H9 (cell line): ENCODE results near the gene MRPS33. TPM values are rescaled to one million over a fixed set of nuclear protein-coding genes. Genes with fewer than 3 reads are reported as not detected.

ENCODE experiments used
- DNase-seq: peaks from one replicate; pipeline ENCODE4 v3.0.0-alpha.2; 2017
- H2AFZ ChIP-seq: one replicate; pipeline ENCODE4 v1.6.1; 2013; ENCODE audit warnings: mild to moderate bottlenecking, low read length, control low read depth, moderate library complexity
- H2AK5ac ChIP-seq: 2 replicates; pipeline ENCODE4 v1.6.1; 2013; ENCODE audit warnings: low read length, control low read depth, mixed read lengths; ENCODE audit not compliant: insufficient read length
- H2BK120ac ChIP-seq: one replicate; pipeline ENCODE4 v1.6.1; 2013; ENCODE audit warnings: low read depth, mild to moderate bottlenecking, low read length, control low read depth, inconsistent platforms; ENCODE audit not compliant: poor library complexity, severe bottlenecking
- H2BK12ac ChIP-seq: 2 replicates; pipeline ENCODE4 v1.6.1; 2013; ENCODE audit warnings: low read length, control low read depth, mixed read lengths, low read depth; ENCODE audit not compliant: insufficient read length
- H2BK15ac ChIP-seq: 2 replicates; pipeline ENCODE4 v1.6.1; 2013; ENCODE audit warnings: low read depth, low read length, control low read depth
- H2BK20ac ChIP-seq: one replicate; pipeline ENCODE4 v1.6.1; 2013; ENCODE audit warnings: low read depth, mild to moderate bottlenecking, low read length, control low read depth, inconsistent platforms; ENCODE audit not compliant: poor library complexity, severe bottlenecking
- H2BK5ac ChIP-seq: 2 replicates; pipeline ENCODE4 v1.6.1; 2013; ENCODE audit warnings: low read length, control low read depth, mixed read lengths; ENCODE audit not compliant: insufficient read length
- H3K14ac ChIP-seq: 2 replicates; pipeline ENCODE4 v1.6.1; 2013; ENCODE audit warnings: low read length, control low read depth; ENCODE audit not compliant: insufficient read depth
- H3K18ac ChIP-seq: 2 replicates; pipeline ENCODE4 v1.6.1; 2013; ENCODE audit warnings: low read depth, mild to moderate bottlenecking, mixed read lengths, low read length, control low read depth; ENCODE audit not compliant: insufficient read length
- H3K23ac ChIP-seq: 2 replicates; pipeline ENCODE4 v1.6.1; 2013; ENCODE audit warnings: low read length, control low read depth, mixed read lengths, low read depth; ENCODE audit not compliant: insufficient read length
- H3K23me2 ChIP-seq: 2 replicates; pipeline ENCODE4 v1.6.1; 2013; ENCODE audit warnings: low read depth, mild to moderate bottlenecking, mixed read lengths, low read length, control low read depth; ENCODE audit not compliant: insufficient read length, poor library complexity, severe bottlenecking
- H3K27ac ChIP-seq: 2 replicates; pipeline ENCODE4 v1.5.1; 2013; ENCODE audit warnings: low read length, control low read depth, mixed read lengths, low read depth; ENCODE audit not compliant: insufficient read length
- H3K27me3 ChIP-seq: 2 replicates; pipeline ENCODE4 v1.6.1; 2013; ENCODE audit warnings: low read length, control low read depth, inconsistent platforms; ENCODE audit not compliant: insufficient read depth
- H3K4ac ChIP-seq: 2 replicates; pipeline ENCODE4 v1.6.1; 2013; ENCODE audit warnings: low read depth, mild to moderate bottlenecking, control low read depth, inconsistent platforms, low read length, moderate library complexity
- H3K4me1 ChIP-seq: 2 replicates; pipeline ENCODE4 v1.6.1; 2013; ENCODE audit warnings: low read length, control low read depth, inconsistent platforms; ENCODE audit not compliant: insufficient read depth
- H3K4me2 ChIP-seq: 2 replicates; pipeline ENCODE4 v1.6.1; 2013; ENCODE audit warnings: low read length, control low read depth, mixed read lengths; ENCODE audit not compliant: insufficient read length, insufficient read depth
- H3K56ac ChIP-seq: 2 replicates; pipeline ENCODE4 v1.6.1; 2013; ENCODE audit warnings: low read depth, mild to moderate bottlenecking, mixed read lengths, low read length, control low read depth; ENCODE audit not compliant: insufficient read length
- H3K79me1 ChIP-seq: 2 replicates; pipeline ENCODE4 v1.6.1; 2013; ENCODE audit warnings: low read depth, mild to moderate bottlenecking, moderate library complexity, low read length, control low read depth, inconsistent platforms; ENCODE audit not compliant: insufficient read depth, poor library complexity, severe bottlenecking
- H3K79me2 ChIP-seq: 2 replicates; pipeline ENCODE4 v1.6.1; 2013; ENCODE audit warnings: low read length, control low read depth, inconsistent platforms; ENCODE audit not compliant: insufficient read depth
- H3K9ac ChIP-seq: 2 replicates; pipeline ENCODE4 v1.6.1; 2013; ENCODE audit warnings: low read length, control low read depth, mixed read lengths; ENCODE audit not compliant: insufficient read length; ENCODE audit errors: extremely low read depth
- H3K9me3 ChIP-seq: one replicate; pipeline ENCODE4 v1.6.1; 2013; ENCODE audit warnings: low read depth, low read length, inconsistent platforms; ENCODE audit not compliant: control insufficient read depth
- H3T11ph ChIP-seq: one replicate; pipeline ENCODE4 v1.6.1; 2013; ENCODE audit warnings: mild to moderate bottlenecking, low read length, control low read depth, inconsistent platforms
- H4K20me1 ChIP-seq: one replicate; pipeline ENCODE4 v1.6.1; 2013; ENCODE audit not compliant: control insufficient read depth, insufficient read length, insufficient read depth
- H4K5ac ChIP-seq: 2 replicates; pipeline ENCODE4 v1.6.1; 2013; ENCODE audit warnings: low read depth, mild to moderate bottlenecking, mixed read lengths, low read length, control low read depth; ENCODE audit not compliant: insufficient read length
- H4K8ac ChIP-seq: replicated peaks from 2 replicates; pipeline ENCODE4 v1.6.1; 2013; ENCODE audit warnings: low read length, control low read depth, mixed read lengths, low read depth; ENCODE audit not compliant: insufficient read length
- H4K91ac ChIP-seq: 2 replicates; pipeline ENCODE4 v1.6.1; 2013; ENCODE audit warnings: low read depth, mild to moderate bottlenecking, moderate library complexity, mixed read lengths, low read length, control low read depth; ENCODE audit not compliant: insufficient read length
- H3K27ac Mint-ChIP-seq, 3 experiments: 2 replicates in 2 of 3; 3 replicates in 1 of 3; pipeline ENCODE4 v1.8.0; 2020 to 2021; ENCODE audit warnings: mixed read lengths in 3 of 3, mild to moderate bottlenecking in 1 of 3, moderate library complexity in 1 of 3
- H3K27me3 Mint-ChIP-seq: 2 replicates; pipeline ENCODE4 v1.8.0; 2021; ENCODE audit warnings: low read depth, mild to moderate bottlenecking, moderate library complexity, mixed read lengths
- H3K36me3 Mint-ChIP-seq, 3 experiments: 2 replicates in 2 of 3; 3 replicates in 1 of 3; pipeline ENCODE4 v1.8.0; 2020 to 2021; ENCODE audit warnings: low read depth in 3 of 3, mixed read lengths in 3 of 3; ENCODE audit not compliant: insufficient read depth in 1 of 3
- H3K4me1 Mint-ChIP-seq, 2 experiments: 2 replicates each; pipeline ENCODE4 v1.8.0; 2020; ENCODE audit warnings: mixed read lengths in 2 of 2
- H3K4me3 Mint-ChIP-seq, 2 experiments: 2 replicates in 1 of 2; 3 replicates in 1 of 2; pipeline ENCODE4 v1.8.0; 2020 to 2021; ENCODE audit warnings: mild to moderate bottlenecking in 2 of 2, mixed read lengths in 2 of 2, moderate library complexity in 1 of 2
- H3K9me3 Mint-ChIP-seq, 2 experiments: 2 replicates in 1 of 2; 3 replicates in 1 of 2; pipeline ENCODE4 v1.8.0; 2020; ENCODE audit warnings: mild to moderate bottlenecking in 2 of 2, mixed read lengths in 2 of 2, moderate library complexity in 1 of 2
- total RNA-seq: library from RNA; stranded (reverse); gene quantifications from 2 replicates; pipeline ENCODE4 v1.2.1, GENCODE V29; 2021
- TF ChIP-seq, protein P1 (sequence below): fragments of 200-600 bp; sonication (generic); conservative IDR thresholded peaks from 3 replicates; pipeline ENCODE4 v1.8.0; 2021; ENCODE audit warnings: antibody characterized with exemption, mild to moderate bottlenecking

MRPS33 gene
- total RNA-seq, 1 experiment from 2014 or later, result 64.2 TPM

DNA sequence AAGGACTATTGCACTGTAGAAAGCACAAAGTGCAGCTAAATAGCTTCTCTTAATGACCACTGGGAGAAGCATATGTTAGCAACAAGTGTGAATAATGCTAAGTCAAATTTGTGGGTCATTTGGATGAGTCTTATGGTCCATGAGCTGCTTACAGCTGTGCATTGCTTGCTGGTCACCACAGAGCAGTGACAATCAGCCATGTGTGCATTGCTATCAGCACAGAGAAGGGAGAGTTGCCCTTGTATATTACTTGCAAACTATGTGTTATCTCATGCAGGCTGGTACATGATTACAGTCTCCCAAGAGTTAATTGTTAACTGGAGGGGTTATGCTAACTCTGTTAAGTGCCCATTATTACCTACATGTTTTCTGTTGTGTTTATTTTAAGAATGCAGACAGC is 25.7 kb downstream of the MRPS33 start:
- Histone ChIP-seq H3K18ac (no peak overlapping the region), H2BK20ac (no peak overlapping the region), H3K27ac (no peak overlapping the region), H2BK5ac (no peak overlapping the region), H3K79me1 (no peaks in the 10 kb centered on the region), H3K23me2 (no peaks in the 10 kb centered on the region), H3K27me3 (no peaks in the 10 kb centered on the region), H4K5ac (no peak overlapping the region), H3K56ac (no peak overlapping the region), H3K4me2 (no peak overlapping the region), H2BK120ac (no peak overlapping the region), H4K8ac (no peak overlapping the region), H3K9me3 (no peaks in the 10 kb centered on the region), H2BK15ac (no peak overlapping the region), H3K4me1 (no peaks in the 10 kb centered on the region), H2BK12ac (no peak overlapping the region), H3K9ac (no peak overlapping the region), H4K91ac (no peak overlapping the region), H4K20me1 (no peaks in the 10 kb centered on the region), H3K14ac (no peak overlapping the region), H3K79me2 (no peaks in the 10 kb centered on the region), H3K4ac (no peak overlapping the region), H3T11ph (no peak overlapping the region), H2AK5ac (no peak overlapping the region), H3K23ac (no peak overlapping the region), H2AFZ (no peak overlapping the region)
- Mint-ChIP-seq H3K36me3 (no peaks in the 10 kb centered on the region), H3K4me3 (no peak overlapping the region), H3K4me1 (no peaks in the 10 kb centered on the region), H3K27ac (no peak overlapping the region), H3K9me3 (peaks cover 0 to 4% of the 10 kb centered on the region in 2 experiments; a peak in 3 of 5 replicates), H3K27me3 (no peaks in the 10 kb centered on the region; the same call in 1 of the 2 replicates)
- TF ChIP-seq, protein P1, sequence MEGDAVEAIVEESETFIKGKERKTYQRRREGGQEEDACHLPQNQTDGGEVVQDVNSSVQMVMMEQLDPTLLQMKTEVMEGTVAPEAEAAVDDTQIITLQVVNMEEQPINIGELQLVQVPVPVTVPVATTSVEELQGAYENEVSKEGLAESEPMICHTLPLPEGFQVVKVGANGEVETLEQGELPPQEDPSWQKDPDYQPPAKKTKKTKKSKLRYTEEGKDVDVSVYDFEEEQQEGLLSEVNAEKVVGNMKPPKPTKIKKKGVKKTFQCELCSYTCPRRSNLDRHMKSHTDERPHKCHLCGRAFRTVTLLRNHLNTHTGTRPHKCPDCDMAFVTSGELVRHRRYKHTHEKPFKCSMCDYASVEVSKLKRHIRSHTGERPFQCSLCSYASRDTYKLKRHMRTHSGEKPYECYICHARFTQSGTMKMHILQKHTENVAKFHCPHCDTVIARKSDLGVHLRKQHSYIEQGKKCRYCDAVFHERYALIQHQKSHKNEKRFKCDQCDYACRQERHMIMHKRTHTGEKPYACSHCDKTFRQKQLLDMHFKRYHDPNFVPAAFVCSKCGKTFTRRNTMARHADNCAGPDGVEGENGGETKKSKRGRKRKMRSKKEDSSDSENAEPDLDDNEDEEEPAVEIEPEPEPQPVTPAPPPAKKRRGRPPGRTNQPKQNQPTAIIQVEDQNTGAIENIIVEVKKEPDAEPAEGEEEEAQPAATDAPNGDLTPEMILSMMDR, result no peak
- DNase-seq, result no peak
